Thyroid gland (tissue), 4 donors: ENCODE results near the gene NPAS4.

Experiments
- CTCF ChIP-seq, 6 experiments: fragments of 200-600 bp in 3 of 6; fragments of 450-650 bp in 3 of 6; sonication (generic) in 3 of 6; IDR thresholded peaks; one replicate each; pipeline ENCODE4 v1.5.1; 2016 to 2019; ENCODE audit warnings: antibody characterized with exemption in 6 of 6, mild to moderate bottlenecking in 2 of 6, inconsistent platforms in 1 of 6, moderate library complexity in 1 of 6
- POLR2A ChIP-seq, 2 donors: fragments of 450-650 bp; IDR thresholded peaks; one replicate each; pipeline ENCODE4 v1.6.1; 2017; ENCODE audit warnings: antibody characterized with exemption in 2 of 2, mild to moderate bottlenecking in 2 of 2, moderate library complexity in 1 of 2

DNA sequence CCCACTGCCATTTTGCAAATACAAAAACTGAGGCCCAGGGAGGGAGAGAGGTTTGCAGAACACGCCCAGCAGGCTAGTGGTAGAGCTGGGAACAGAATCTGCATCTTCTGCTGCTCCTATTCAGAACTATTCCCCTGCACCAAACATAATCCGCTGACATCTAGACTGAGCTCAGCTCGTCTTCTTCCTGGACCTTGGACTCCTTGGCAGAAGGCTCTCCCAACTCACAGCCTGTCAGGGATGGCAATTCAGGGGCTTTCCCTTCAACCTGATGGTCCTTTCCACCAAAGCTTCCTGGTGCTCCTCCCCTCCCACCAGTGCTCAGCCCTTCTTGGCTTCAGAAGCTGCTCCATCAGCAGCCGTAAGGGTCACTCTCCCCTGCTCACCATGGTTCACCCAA lies 9.5 kb upstream of the NPAS4 start:
- TF ChIP-seq POLR2A (IDR thresholded peaks at IDR 0.05) (no peak), CTCF (IDR thresholded peaks at IDR 0.05) (no peak)
